ENCODE data around the gene ZDHHC24. TPM values are rescaled to one million over a fixed set of nuclear protein-coding genes. Genes with fewer than 3 reads are reported as not detected.
A peak's percentile ranks its signal among the peaks of the same experiment; 100 is the strongest.
"Not testable (repeated sequence)": the region's sequence is repeated elsewhere in the genome, so short reads cannot be mapped to it uniquely, and the experiment has no call there.

The ZDHHC24 gene
- total RNA-seq, 1 donor from 2014 or later, result 19.0 TPM

- POLR2A ChIA-PET, result interaction anchor here (0.6 to 3.6 kb wide), 22 partner anchors 8 to 688 kb away, joined by 3 to 58 read pairs (median 4); partner anchors contain the start of genes BBS1, DPP3, MRPL11 and PELI3
- peak within 1 kb of the TSS; percentile 77 for H3K4me3 Mint-ChIP-seq
- TF ChIP-seq CTCF (IDR thresholded peaks at IDR 0.05), result no peak
- CTCF ChIA-PET, result interaction anchor here (0.6 to 2.1 kb wide), 3 partner anchors 33 to 154 kb away, joined by 3 to 18 read pairs (median 3); partner anchors contain the start of gene RBM4B
- H3K27ac Mint-ChIP-seq, result peak within 1 kb of the TSS; percentile 57
- H3K27me3 Mint-ChIP-seq, result no peaks in the 10 kb centered on the region
- peaks cover 35% of the 10 kb centered on the region for H3K4me1 Mint-ChIP-seq
- no peaks in the 10 kb centered on the region for H3K9me3 Mint-ChIP-seq
- H3K36me3 Mint-ChIP-seq (ENCODE audit: low read depth), result peaks cover 19% of the 10 kb centered on the region
- intact Hi-C loops (cut with micrococcal nuclease), result loop anchor here (1.0 to 10.0 kb wide), 8 partner anchors 22 to 298 kb away; partner anchors contain the start of genes BBS1, CTSF, DPP3 and RBM14
- no peak for DNase-seq
- ATAC-seq (ENCODE audit: low read depth), result peak; percentile 3
Measured at GRCh38 chr11:66546368-66546965, 619 bp upstream of the ZDHHC24 start, which contains the start of gene ACTN3. Gene ACTN3, plus strand, starts transcription at chr11:66546903. Its CDS starts 35 bp downstream, at chr11:66546938.

GRCh38 chr11:66544952-66545351 lies 896 bp downstream of the ZDHHC24 start:
- ChIA-PET POLR2A (interaction anchor here (0.6 to 3.6 kb wide), 15 partner anchors 9 to 684 kb away, joined by 3 to 58 read pairs (median 6); partner anchors contain the start of genes BBS1, DPP3, MRPL11 and PELI3), CTCF (interaction anchor here (1.9 to 2.1 kb wide), 3 partner anchors 35 to 134 kb away, joined by 4 to 18 read pairs (median 6); partner anchors contain the start of gene RBM4B)
- Mint-ChIP-seq H3K4me1 (peaks cover 35% of the 10 kb centered on the region), H3K4me3 (peak overlapping the region; percentile 77), H3K36me3 (ENCODE audit: low read depth) (peaks cover 31% of the 10 kb centered on the region), H3K27ac (peak overlapping the region; percentile 57)
- intact Hi-C loops (cut with micrococcal nuclease), result loop anchor here (5.0 to 10.0 kb wide), 2 partner anchors 72 to 300 kb away; partner anchors contain the start of genes RBM14 and RCE1
- ATAC-seq (ENCODE audit: low read depth); DNase-seq; H3K9me3 Mint-ChIP-seq; H3K27me3 Mint-ChIP-seq: not testable (repeated sequence)

GRCh38 chr11:66543263-66544107 lies 2.4 kb downstream of the ZDHHC24 start:
- no peaks in the 10 kb centered on the region for H3K27me3 Mint-ChIP-seq
- H3K27ac Mint-ChIP-seq, result peak overlapping the region; percentile 82
- peaks cover 39% of the 10 kb centered on the region for H3K36me3 Mint-ChIP-seq (ENCODE audit: low read depth)
- H3K4me1 Mint-ChIP-seq, result peaks cover 35% of the 10 kb centered on the region
- intact Hi-C loops (cut with micrococcal nuclease), result loop anchor here (1.0 to 10.0 kb wide), 2 partner anchors 135 to 301 kb away; partner anchors contain the start of gene RCE1
- DNase-seq (peak; percentile 59), ATAC-seq (ENCODE audit: low read depth) (peak; percentile 51)
- no peaks in the 10 kb centered on the region for H3K9me3 Mint-ChIP-seq
- TF ChIP-seq CTCF (IDR thresholded peaks at IDR 0.05), result no peak
- CTCF ChIA-PET, result interaction anchor here (0.5 to 1.9 kb wide), 3 partner anchors 36 to 135 kb away, joined by 3 to 6 read pairs (median 4); no protein-coding TSS in a partner anchor
- POLR2A ChIA-PET, result interaction anchor here (0.5 to 1.0 kb wide), 4 partner anchors 73 to 135 kb away, joined by 4 to 6 read pairs (median 4); partner anchors contain the start of genes RBM14, RBM4 and RBM4B
- peak overlapping the region; percentile 53 for H3K4me3 Mint-ChIP-seq

- H3K27me3 Mint-ChIP-seq, result no peaks in the 10 kb centered on the region
- peaks cover 45% of the 10 kb centered on the region for H3K36me3 Mint-ChIP-seq (ENCODE audit: low read depth)
- ATAC-seq (ENCODE audit: low read depth) (no peak), DNase-seq (no peak)
- TF ChIP-seq CTCF (IDR thresholded peaks at IDR 0.05), result no peak
- H3K9me3 Mint-ChIP-seq, result no peaks in the 10 kb centered on the region
- peak overlapping the region; percentile 19 for H3K27ac Mint-ChIP-seq
- intact Hi-C loops (cut with micrococcal nuclease), result loop anchor here (10.0 kb wide), 1 partner anchor 302 kb away; the partner anchor contains the start of gene RCE1
- CTCF ChIA-PET, result no interaction called here
- POLR2A ChIA-PET, result interaction anchor here (0.6 to 1.2 kb wide), 2 partner anchors 135 to 289 kb away, joined by 3 read pairs; no protein-coding TSS in a partner anchor
- H3K4me3 Mint-ChIP-seq, result no peak overlapping the region
- peaks cover 35% of the 10 kb centered on the region for H3K4me1 Mint-ChIP-seq
Measured at GRCh38 chr11:66542362-66542761, 3.5 kb downstream of the ZDHHC24 start.

- Mint-ChIP-seq H3K27ac (peak overlapping the region; percentile 21), H3K9me3 (no peaks in the 10 kb centered on the region), H3K36me3 (ENCODE audit: low read depth) (peaks cover 50% of the 10 kb centered on the region), H3K4me3 (no peak overlapping the region), H3K4me1 (peaks cover 34% of the 10 kb centered on the region), H3K27me3 (no peaks in the 10 kb centered on the region)
- no peak for TF ChIP-seq CTCF (IDR thresholded peaks at IDR 0.05)
- ChIA-PET CTCF (no interaction called here), POLR2A (interaction anchor here (0.6 to 1.2 kb wide), 2 partner anchors 135 to 290 kb away, joined by 3 read pairs; no protein-coding TSS in a partner anchor)
- DNase-seq (no peak), ATAC-seq (ENCODE audit: low read depth) (no peak)
- intact Hi-C loops (cut with micrococcal nuclease), result loop anchor here (10.0 kb wide), 1 partner anchor 303 kb away; the partner anchor contains the start of gene RCE1
Measured at GRCh38 chr11:66541892-66542291, 4.0 kb downstream of the ZDHHC24 start.

GRCh38 chr11:66540598-66540997 lies 5.2 kb downstream of the ZDHHC24 start:
- H3K27me3 Mint-ChIP-seq; H3K27ac Mint-ChIP-seq; CTCF ChIA-PET; ATAC-seq (ENCODE audit: low read depth); H3K9me3 Mint-ChIP-seq; DNase-seq; H3K4me3 Mint-ChIP-seq: not testable (repeated sequence)
- intact Hi-C loops (cut with micrococcal nuclease), result loop anchor here (10.0 kb wide), 1 partner anchor 304 kb away; the partner anchor contains the start of gene RCE1
- POLR2A ChIA-PET, result interaction anchor here (0.7 kb wide), 1 partner anchor 15 kb away, joined by 3 read pairs; no protein-coding TSS in a partner anchor
- Mint-ChIP-seq H3K36me3 (ENCODE audit: low read depth) (peaks cover 63% of the 10 kb centered on the region), H3K4me1 (peaks cover 29% of the 10 kb centered on the region)
